B cell (primary cell): ENCODE results near the gene BAIAP3. TPM values are rescaled to one million over a fixed set of nuclear protein-coding genes. Genes with fewer than 3 reads are reported as not detected.

ENCODE experiments used
- ATAC-seq: fragments of 200-7000 bp; cut with Tn5 transposase; one replicate; pipeline ENCODE4 v1.10.0; 2021; ENCODE audit warnings: low read depth, mild to moderate bottlenecking, moderate number of reproducible peaks, moderate library complexity
- CTCF ChIA-PET: fragments of 350-600 bp; sonication (Branson Sonifier 250); formaldehyde crosslinking; loops from one replicate; lab custom pipeline; 2021; ENCODE audit warnings: antibody characterized with exemption, inconsistent platforms; lab: Charles Lee
- POLR2A ChIA-PET: fragments of 350-600 bp; sonication (Branson Sonifier 250); formaldehyde crosslinking; loops from one replicate; lab custom pipeline; 2021; ENCODE audit warnings: antibody characterized with exemption; lab: Charles Lee
- DNase-seq: peaks from one replicate; pipeline ENCODE4 v3.0.0; 2013
- H2AFZ ChIP-seq: 2 replicates; pipeline ENCODE4 v1.6.1; 2012; ENCODE audit warnings: mild to moderate bottlenecking, low read depth, low read length; ENCODE audit not compliant: insufficient read depth, poor library complexity, severe bottlenecking
- H3K27ac ChIP-seq, 2 donors: 1 replicate in 1 of 2; 2 replicates in 1 of 2; pipeline ENCODE4 v1.5.1; 2012 to 2013; ENCODE audit warnings: low read length in 2 of 2, mild to moderate bottlenecking in 2 of 2, moderate library complexity in 1 of 2
- H3K27me3 ChIP-seq, 4 experiments: fragments of 200-600 bp in 1 of 4; sonication (generic) in 1 of 4; replicated peaks in 1 of 4; 1 replicate in 2 of 4; 2 replicates in 2 of 4; pipeline versions ENCODE4 v1.6.1 to v1.7.0; 2013 to 2016; ENCODE audit warnings: low read length in 3 of 4, mild to moderate bottlenecking in 2 of 4, mixed read lengths in 1 of 4, moderate library complexity in 1 of 4; ENCODE audit not compliant: insufficient read depth in 4 of 4, control insufficient read depth in 3 of 4; ENCODE audit errors: control extremely low read depth in 1 of 4
- H3K36me3 ChIP-seq, 2 experiments: replicated peaks in 1 of 2; 1 replicate in 1 of 2; 2 replicates in 1 of 2; pipeline versions ENCODE4 v1.6.1 to v1.7.1; 2013; ENCODE audit warnings: low read length in 1 of 2; ENCODE audit not compliant: insufficient read depth in 2 of 2, control insufficient read depth in 1 of 2; ENCODE audit errors: control extremely low read depth in 1 of 2, extremely low read depth in 1 of 2
- H3K4me1 ChIP-seq, 2 donors: fragments of 200-600 bp in 1 of 2; sonication (generic) in 1 of 2; 1 replicate in 1 of 2; 2 replicates in 1 of 2; pipeline versions ENCODE4 v1.5.1 to v1.6.1; 2013 to 2017; ENCODE audit warnings: low read length in 2 of 2; ENCODE audit not compliant: control insufficient read depth in 2 of 2, insufficient read depth in 2 of 2
- H3K4me2 ChIP-seq: replicated peaks from 2 replicates; pipeline ENCODE3; 2012; ENCODE audit warnings: mild to moderate bottlenecking, low read depth, low read length; ENCODE audit not compliant: poor library complexity, severe bottlenecking
- H3K4me3 ChIP-seq, 5 experiments: fragments of 200-600 bp in 1 of 5; sonication (generic) in 1 of 5; 1 replicate in 3 of 5; 2 replicates in 2 of 5; pipeline versions ENCODE4 v1.5.1 to v1.7.0; 2011 to 2016; ENCODE audit warnings: low read length in 4 of 5, mild to moderate bottlenecking in 4 of 5, low read depth in 2 of 5, control low read depth in 1 of 5, moderate library complexity in 1 of 5; ENCODE audit not compliant: insufficient read depth in 1 of 5; ENCODE audit errors: control extremely low read depth in 1 of 5, extremely low read depth in 1 of 5
- H3K79me2 ChIP-seq: fragments of 200-600 bp; sonication (generic); one replicate; pipeline ENCODE4 v1.6.0; 2016; ENCODE audit warnings: low read length; ENCODE audit not compliant: control insufficient read depth, insufficient read depth
- H3K9ac ChIP-seq: fragments of 200-600 bp; sonication (generic); 2 replicates; pipeline ENCODE4 v1.6.1; 2017; ENCODE audit warnings: mild to moderate bottlenecking, low read length, moderate library complexity
- H3K9me3 ChIP-seq, 3 donors: one replicate each; pipeline versions ENCODE4 v1.6.1 to v1.7.1; 2013; ENCODE audit warnings: low read length in 2 of 3; ENCODE audit not compliant: control insufficient read depth in 2 of 3, insufficient read depth in 1 of 3; ENCODE audit errors: control extremely low read depth in 1 of 3
- H4K20me1 ChIP-seq: 2 replicates; pipeline ENCODE4 v1.6.0; 2012; ENCODE audit warnings: mild to moderate bottlenecking, low read length; ENCODE audit not compliant: insufficient read depth, control insufficient read depth, poor library complexity, severe bottlenecking
- H3K27ac Mint-ChIP-seq: one replicate; pipeline ENCODE4 v1.8.0; 2021; ENCODE audit warnings: mixed read lengths
- H3K27me3 Mint-ChIP-seq: one replicate; pipeline ENCODE4 v1.8.0; 2021; ENCODE audit warnings: mixed read lengths
- H3K4me1 Mint-ChIP-seq: one replicate; pipeline ENCODE4 v1.8.0; 2021; ENCODE audit warnings: mixed read lengths
- H3K4me3 Mint-ChIP-seq: one replicate; pipeline ENCODE4 v1.8.0; 2021; ENCODE audit warnings: mixed read lengths
- H3K9me3 Mint-ChIP-seq: one replicate; pipeline ENCODE4 v1.8.0; 2022; ENCODE audit warnings: mixed read lengths; ENCODE audit not compliant: insufficient read depth
- EZH2 ChIP-seq: IDR thresholded peaks from 2 replicates; pipeline ENCODE4 v1.6.1; 2012; ENCODE audit warnings: borderline replicate concordance, low read depth, mild to moderate bottlenecking, moderate library complexity, low read length; ENCODE audit not compliant: insufficient read depth, poor library complexity, severe bottlenecking
- WGBS: methylation state at CpG from one replicate; pipeline ENCODE4 v1.1.5; 2013; ENCODE audit warnings: missing lambda C conversion rate; ENCODE audit not compliant: insufficient coverage; 5-methylcytosine and 5-hydroxymethylcytosine counted together
- intact Hi-C: fragments of 100-400 bp; cut with micrococcal nuclease; formaldehyde crosslinking; loops from one replicate; pipeline ENCODE4 v1.10.0; 2022
- polyA plus RNA-seq: library from polyadenylated mRNA; depleted of rRNA; stranded (reverse); fragments of >200 nt; gene quantifications from 2 replicates; pipeline ENCODE4 v1.2.3, GENCODE V29; 2012
- total RNA-seq, 2 donors: library from RNA; stranded (reverse); fragments of 120-200 nt in 1 of 2; gene quantifications; 1 replicate in 1 of 2; 2 replicates in 1 of 2; pipeline versions ENCODE4 v1.2.3 to v1.2.4, GENCODE V29; 2013 to 2022
- TF ChIP-seq, protein P1 (sequence below): fragments of 200-600 bp; IDR thresholded peaks from one replicate; pipeline ENCODE4 v1.8.0; 2022; ENCODE audit warnings: antibody characterized with exemption, mild to moderate bottlenecking

BAIAP3 gene
- total and polyA plus RNA-seq, 2 donors (not counting 1 experiment from before 2014, with no cell fraction given) = 119 to 130 TPM

DNA sequence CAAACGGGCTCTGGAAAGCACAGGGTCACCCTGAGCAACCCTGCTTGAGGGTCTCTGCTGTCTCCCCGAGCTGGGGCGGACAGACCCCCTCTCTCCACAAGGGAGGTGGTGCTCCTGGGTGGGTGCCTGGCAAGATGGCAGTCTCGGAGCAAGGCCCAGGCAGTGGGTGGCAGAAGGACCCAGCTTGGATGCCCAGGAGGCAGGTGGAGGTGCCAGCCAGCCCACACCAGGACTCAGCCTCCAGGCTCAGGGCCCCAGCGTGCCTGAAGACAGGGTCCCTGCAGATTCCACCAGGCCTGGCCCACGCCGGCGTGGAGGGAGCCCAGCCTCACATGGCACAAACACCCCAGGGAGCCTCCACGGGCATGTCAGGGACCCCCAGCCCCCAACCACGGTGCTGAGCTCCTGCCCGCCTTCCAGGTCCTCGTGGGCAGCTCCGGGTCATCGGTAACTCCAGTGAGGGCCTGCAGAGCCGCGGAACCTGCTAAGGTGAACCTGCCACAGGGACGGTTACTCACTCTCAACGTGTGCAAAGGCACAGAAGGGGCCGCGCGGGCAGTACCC, 60.2 kb downstream of the BAIAP3 start:
- peaks cover 6 to 70% of the 10 kb centered on the region in 2 experiments for H3K36me3 ChIP-seq
- WGBS = over 99% methylated on average over 18 of the region's 21 CpGs
- H3K27ac Mint-ChIP-seq = no peak overlapping the region

DNA sequence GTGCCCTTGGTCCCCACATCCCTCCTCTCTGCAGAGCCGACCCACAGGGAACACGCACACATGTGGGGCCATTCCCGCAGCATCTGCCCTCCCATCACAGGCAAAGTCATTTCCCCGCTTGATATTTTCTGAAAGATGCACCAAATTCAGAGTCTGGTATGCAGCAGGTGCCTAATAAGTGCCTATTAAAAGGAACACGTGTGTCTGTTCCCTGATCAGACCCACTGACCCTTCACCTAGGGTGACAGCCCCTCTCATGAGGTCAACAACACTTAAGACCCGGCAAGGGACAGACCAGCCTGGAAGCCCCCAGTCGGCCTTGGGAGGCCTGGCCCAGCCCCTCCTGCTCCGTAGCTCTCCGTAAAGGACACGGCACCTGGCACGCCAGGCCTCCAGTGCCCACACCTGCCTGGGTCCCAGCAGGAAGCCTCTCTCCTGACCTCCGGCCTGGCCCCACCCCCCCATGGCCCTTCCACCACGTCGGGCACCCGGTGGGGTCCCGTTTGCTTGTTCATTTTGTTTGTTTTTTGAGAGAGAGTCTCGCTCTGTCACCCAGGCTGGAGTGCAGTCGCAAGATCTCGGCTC, 61.0 kb downstream of the BAIAP3 start:
- TF ChIP-seq EZH2 = no peak
- TF ChIP-seq, protein P1, sequence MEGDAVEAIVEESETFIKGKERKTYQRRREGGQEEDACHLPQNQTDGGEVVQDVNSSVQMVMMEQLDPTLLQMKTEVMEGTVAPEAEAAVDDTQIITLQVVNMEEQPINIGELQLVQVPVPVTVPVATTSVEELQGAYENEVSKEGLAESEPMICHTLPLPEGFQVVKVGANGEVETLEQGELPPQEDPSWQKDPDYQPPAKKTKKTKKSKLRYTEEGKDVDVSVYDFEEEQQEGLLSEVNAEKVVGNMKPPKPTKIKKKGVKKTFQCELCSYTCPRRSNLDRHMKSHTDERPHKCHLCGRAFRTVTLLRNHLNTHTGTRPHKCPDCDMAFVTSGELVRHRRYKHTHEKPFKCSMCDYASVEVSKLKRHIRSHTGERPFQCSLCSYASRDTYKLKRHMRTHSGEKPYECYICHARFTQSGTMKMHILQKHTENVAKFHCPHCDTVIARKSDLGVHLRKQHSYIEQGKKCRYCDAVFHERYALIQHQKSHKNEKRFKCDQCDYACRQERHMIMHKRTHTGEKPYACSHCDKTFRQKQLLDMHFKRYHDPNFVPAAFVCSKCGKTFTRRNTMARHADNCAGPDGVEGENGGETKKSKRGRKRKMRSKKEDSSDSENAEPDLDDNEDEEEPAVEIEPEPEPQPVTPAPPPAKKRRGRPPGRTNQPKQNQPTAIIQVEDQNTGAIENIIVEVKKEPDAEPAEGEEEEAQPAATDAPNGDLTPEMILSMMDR = no peak
- no peak for DNase-seq
- H3K27me3 Mint-ChIP-seq = no peaks in the 10 kb centered on the region
- no peak overlapping the region for H3K4me3 Mint-ChIP-seq
- intact Hi-C loops = no loop called here
- no peak overlapping the region for H3K4me2 ChIP-seq
- H3K79me2 ChIP-seq = peaks cover 57% of the 10 kb centered on the region
- H3K27me3 ChIP-seq = no peaks in the 10 kb centered on the region
- WGBS = 97% methylated on average over 14 of the region's 19 CpGs
- no peak for ATAC-seq
- POLR2A ChIA-PET = no interaction called here
- H3K9me3 ChIP-seq = no peaks in the 10 kb centered on the region
- H3K4me1 ChIP-seq = no peaks in the 10 kb centered on the region
- H4K20me1 ChIP-seq = peaks cover 53% of the 10 kb centered on the region
- H3K36me3 ChIP-seq = peaks cover 6 to 70% of the 10 kb centered on the region in 2 experiments
- H3K27ac ChIP-seq = no peak overlapping the region
- no peaks in the 10 kb centered on the region for H3K9me3 Mint-ChIP-seq
- CTCF ChIA-PET = no interaction called here
- H3K9ac ChIP-seq = no peak overlapping the region
- H3K4me3 ChIP-seq = no peak overlapping the region
- no peak overlapping the region for H2AFZ ChIP-seq
- H3K27ac Mint-ChIP-seq = no peak overlapping the region
- no peaks in the 10 kb centered on the region for H3K4me1 Mint-ChIP-seq

More for the DNA sequence above, 60.2 kb downstream of the BAIAP3 start:
- ChIA-PET CTCF (no interaction called here), POLR2A (interaction anchor here (1.1 kb wide), 1 partner anchor 14 kb away, joined by 4 read pairs; no protein-coding TSS in a partner anchor)
- H3K27me3 Mint-ChIP-seq = no peaks in the 10 kb centered on the region
- ATAC-seq (no peak), DNase-seq (no peak)
- H3K9me3 Mint-ChIP-seq = no peaks in the 10 kb centered on the region
- Histone ChIP-seq H3K27ac (no peak overlapping the region), H4K20me1 (peaks cover 52% of the 10 kb centered on the region), H3K27me3 (no peaks in the 10 kb centered on the region), H3K4me1 (no peaks in the 10 kb centered on the region), H3K4me3 (no peak overlapping the region), H3K9ac (no peak overlapping the region), H2AFZ (no peak overlapping the region), H3K9me3 (no peaks in the 10 kb centered on the region), H3K4me2 (no peak overlapping the region), H3K79me2 (peaks cover 55% of the 10 kb centered on the region)
- intact Hi-C loops = no loop called here
- no peaks in the 10 kb centered on the region for H3K4me1 Mint-ChIP-seq
- TF ChIP-seq, protein P1 = no peak
- no peak for TF ChIP-seq EZH2
- H3K4me3 Mint-ChIP-seq = no peak overlapping the region
